Measurements from ENCODE around the gene EPN2. TPM values are rescaled to one million over a fixed set of nuclear protein-coding genes. Genes with fewer than 3 reads are reported as not detected.

Gene EPN2
- total RNA-seq, 1 donor from 2014 or later, result 41.6 TPM

DNA sequence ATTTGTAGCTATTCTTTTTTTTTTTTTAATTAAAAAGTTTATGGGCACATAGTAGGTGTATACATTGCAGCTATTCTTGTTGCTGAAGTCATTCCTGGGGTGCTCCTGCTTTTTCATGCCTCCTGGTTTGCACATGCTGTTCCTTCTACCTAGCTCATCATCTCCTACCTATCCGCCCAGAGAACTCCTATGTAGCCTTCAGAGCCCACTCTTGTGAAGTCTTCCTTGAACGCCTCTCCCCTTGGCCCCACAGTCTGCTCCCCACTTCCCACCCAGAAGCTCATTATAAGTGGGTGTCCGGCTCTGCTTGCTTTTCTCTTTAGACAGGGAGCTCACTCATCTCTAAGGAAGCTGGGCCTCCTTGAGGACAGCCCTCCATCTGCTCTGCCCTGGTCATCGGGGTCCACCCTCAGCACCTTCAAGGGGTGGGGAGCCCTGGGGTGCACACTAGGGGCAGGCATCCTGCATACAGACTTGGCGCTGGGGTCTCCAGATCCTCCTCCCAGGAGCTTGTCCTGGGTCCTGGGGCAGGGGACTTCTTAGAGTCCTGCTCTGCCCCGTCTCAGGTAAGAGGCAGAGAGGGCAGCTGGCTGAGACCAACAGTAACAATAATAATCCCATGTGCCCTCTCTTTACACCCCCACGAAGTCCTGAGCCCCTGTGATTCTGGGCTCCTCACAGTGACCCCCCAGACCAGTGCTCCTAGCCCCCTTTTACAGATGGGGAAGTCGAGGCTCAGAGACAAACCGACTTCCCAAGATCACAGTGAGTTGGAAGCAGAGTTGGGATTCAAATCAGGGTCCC is 128.9 kb downstream of the EPN2 start:
- DNase-seq, result no peak

DNA sequence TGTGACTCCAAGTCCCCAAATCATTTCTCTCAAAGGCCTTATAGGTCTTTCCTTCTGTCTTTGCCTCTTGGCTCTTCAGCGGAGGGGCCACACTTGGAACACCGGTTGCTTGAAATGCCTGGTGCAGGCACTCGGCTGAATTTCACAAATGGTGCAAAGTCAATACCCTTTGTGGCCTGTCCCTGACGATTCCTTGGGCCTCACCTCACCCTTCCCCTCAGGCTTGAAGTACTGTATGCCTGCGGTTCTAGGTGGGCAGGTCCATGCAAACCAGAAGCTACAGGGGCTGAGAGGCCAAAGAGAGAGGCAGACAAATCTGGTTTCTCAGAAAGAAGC is 129.4 kb downstream of the EPN2 start:
- no peak for DNase-seq

DNA sequence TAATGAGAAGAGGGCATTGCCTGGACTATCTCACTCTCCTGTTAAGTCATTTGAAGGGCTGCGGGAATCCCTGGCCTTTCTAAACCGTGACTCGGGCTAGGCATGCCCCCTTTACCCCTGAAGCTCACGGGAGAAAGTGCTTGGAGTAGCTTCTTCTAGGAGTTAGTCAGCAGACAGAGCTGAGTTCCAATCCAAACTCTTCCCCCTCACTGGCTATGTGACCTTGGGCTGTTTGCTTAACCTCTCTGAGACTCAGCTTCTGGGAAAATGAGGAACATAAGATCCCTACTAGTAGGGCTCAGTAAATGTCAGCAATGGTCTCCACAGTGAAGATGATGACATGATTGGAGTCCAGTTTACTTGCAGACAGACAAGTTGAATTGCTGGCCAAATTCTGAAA is 131.1 kb downstream of the EPN2 start:
- DNase-seq, result no peak

DNA sequence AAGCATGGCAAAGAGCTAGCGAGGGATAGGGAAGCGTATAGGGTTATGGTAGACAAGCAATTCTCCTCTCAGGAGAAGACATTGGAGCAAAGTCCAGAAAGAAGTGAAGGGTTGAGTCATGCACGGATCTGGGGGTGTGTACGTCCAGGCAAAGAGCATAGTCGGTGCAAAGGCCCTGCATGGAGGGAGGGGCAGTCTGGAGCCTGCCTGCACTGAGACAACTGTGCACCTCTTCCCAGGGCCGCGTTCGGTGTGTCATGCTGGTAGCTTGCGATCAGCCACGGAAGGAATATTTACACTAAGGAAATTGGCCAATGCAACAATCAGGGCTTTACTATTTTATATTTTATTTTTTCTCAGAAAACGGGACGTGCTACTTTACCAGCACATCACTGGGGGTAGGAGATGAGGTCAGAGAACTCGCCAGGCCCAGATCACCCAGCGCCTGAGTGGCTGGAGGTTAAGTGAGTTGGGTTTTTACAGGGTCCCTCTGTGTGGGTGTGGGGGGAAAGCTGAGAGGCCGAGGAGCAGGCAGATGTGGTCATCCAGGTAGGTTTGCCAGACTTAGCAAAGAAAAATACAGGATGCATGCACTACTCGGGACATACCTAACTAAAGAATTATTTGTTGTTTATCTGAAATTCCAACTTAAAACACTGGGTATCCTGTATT is 132.1 kb downstream of the EPN2 start:
- no peak for DNase-seq

DNA sequence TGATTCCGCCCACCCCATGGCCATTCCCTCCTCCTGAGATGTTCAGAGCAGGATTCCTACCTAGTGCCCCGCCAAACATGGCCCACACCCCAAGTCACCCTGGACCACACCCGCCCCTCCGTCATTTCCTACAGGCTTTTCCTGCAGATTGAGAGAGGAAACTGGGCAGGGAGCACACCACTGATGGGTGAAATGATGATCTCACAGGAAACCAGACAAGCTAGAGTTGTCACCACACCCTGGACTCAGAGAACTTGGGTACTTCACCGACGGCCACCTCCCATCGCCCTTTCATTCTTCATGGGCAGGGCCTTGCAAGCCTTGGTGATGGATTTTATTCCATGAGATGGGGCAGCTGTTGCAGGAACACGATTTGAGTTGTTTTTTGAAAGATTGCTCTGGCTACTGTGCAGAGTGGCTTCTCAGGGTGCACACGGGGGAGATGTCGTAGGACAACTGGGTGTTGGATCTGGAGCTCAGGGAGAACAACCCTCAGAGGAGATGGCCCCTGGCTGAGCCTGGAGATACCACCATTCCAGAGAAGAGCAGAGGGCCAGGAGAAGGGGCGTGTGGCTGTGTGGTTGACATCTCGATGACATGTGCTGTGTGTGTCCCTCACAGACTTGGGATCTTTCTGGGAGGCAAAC is 132.8 kb downstream of the EPN2 start:
- no peak for DNase-seq

- DNase-seq, result no peak
These were observed 133.4 kb downstream of the EPN2 start for GRCh38 chr17:19370493-19370960.

DNA sequence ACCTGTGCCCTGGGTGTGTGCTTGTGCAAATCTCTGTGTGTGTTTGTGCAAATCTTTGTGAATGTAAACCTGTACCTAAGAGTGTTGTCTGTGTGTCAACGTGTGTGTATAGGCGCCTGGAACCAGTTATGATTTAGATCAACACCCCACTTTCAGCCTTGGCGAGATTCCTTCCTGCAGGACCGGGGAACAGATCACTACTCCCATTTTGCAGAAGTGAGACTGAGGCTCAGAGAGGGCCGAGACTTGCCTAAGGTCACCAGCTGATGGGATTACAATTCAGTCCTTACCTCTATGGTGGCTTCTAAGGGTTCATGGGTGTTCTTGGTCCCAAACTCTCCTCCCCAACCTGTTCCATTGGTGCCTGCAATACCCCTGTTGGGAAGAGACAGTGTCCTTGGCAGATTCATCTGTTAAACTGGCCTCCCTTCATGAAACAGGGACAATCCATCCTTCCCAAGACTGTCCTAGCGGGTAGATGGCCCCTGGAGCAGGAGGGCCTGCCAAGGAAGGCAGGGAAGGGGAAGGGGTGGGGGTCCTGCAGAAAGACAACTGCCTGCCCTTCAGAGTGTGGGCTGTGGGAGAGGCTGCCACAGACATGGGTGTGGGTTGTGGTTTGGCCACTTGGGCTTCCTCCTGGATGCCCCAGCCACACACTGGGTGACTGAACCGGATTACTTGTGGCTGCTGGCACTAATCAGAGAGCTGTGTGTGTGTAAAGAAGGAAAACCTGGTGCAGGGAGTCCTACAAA is 134.3 kb downstream of the EPN2 start:
- no peak for DNase-seq

GRCh38 chr17:19372011-19372370 is 134.8 kb downstream of the EPN2 start:
- no peak for DNase-seq

- no peak for DNase-seq
These were observed 135.3 kb downstream of the EPN2 start for GRCh38 chr17:19372439-19372838.

GRCh38 chr17:19372866-19373504 is 135.8 kb downstream of the EPN2 start:
- DNase-seq, result no peak

DNA sequence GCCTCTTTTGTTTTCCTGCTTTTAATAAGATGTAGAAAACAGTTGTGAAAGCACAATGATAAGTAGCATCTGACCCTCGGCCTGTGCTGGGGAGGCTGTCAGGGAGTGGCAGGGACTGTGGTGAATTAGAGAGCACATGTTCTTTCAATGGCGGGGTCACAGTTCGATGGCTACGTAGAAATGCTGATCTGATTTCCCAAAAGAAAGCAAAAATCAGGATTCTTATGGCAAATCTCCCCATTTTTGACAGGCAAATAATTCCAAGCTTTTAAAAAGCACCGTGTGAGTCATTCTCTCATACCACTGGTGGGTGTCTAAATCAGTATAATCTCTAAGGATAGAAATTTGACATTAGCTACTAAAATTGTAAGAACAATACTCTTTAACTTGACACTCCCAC is 137.0 kb downstream of the EPN2 start:
- DNase-seq, result no peak

DNA sequence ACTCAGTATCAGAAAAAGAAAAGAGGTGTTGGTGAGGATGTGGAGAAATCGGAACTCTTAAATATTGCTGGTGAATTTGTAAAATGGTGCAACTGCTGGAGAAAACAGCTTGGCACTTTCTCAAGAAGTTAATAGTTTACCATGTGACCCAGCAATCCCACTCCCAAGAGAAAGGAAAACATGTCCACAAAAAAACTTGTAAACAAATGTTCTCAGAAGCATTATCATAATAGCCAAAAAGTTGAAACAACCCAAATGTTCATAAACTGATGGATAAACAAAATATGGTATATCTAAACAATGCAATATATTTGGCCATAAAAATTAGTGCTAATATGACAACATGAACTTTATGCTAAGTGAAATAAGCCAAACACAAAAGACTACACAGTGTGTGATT is 138.6 kb downstream of the EPN2 start:
- no peak for DNase-seq

GRCh38 chr17:19376811-19377210 is 139.6 kb downstream of the EPN2 start:
- DNase-seq, result no peak

- peak; percentile 99 for DNase-seq
These were observed 140.6 kb downstream of the EPN2 start for GRCh38 chr17:19377602-19378415.

DNA sequence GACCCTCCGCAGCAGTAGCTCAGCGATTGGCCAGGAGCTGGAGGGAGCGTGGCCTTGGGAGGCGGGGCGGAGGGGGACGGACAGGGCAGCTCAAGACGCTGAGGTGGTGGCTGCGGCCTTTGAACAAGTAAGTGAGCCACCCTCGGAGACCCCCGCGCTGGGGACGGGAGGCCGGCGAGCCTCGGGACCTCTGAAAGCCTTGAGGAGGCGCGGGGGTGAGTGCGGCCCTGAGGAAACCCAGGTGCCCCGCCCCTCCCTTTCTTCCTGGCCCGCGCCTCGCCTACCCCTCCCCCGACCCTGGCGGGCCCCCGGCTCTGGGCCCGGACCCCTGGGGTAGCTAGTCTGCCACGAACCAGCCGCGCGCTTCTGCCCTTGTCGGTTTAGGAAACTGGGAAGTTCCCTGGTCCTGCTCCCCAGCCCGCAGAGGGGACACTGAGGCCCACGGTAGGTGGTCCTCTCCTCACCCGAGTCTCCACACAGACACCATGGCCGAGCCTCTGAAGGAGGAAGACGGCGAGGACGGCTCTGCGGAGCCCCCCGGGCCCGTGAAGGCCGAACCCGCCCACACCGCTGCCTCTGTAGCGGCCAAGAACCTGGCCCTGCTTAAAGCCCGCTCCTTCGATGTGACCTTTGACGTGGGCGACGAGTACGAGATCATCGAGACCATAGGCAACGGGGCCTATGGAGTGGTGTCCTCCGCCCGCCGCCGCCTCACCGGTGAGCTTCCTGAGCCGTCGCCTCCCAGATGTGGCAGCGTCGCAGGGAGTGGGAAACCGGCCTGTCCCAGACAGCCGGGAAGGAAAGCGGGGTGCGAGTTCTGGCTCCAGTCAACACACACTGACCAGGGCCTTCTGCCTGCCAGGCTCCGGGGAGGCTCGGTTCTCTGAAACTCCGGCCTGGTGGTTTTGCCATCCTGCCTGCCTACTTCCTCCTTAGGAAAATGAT is 141.5 kb downstream of the EPN2 start, which contains the start of gene MAPK7:
Gene MAPK7, plus strand, starts transcription at position 83 of the 945 bp plus-strand sequence. Its CDS starts 403 bp downstream, at position 486.
- DNase-seq, result no peak

DNA sequence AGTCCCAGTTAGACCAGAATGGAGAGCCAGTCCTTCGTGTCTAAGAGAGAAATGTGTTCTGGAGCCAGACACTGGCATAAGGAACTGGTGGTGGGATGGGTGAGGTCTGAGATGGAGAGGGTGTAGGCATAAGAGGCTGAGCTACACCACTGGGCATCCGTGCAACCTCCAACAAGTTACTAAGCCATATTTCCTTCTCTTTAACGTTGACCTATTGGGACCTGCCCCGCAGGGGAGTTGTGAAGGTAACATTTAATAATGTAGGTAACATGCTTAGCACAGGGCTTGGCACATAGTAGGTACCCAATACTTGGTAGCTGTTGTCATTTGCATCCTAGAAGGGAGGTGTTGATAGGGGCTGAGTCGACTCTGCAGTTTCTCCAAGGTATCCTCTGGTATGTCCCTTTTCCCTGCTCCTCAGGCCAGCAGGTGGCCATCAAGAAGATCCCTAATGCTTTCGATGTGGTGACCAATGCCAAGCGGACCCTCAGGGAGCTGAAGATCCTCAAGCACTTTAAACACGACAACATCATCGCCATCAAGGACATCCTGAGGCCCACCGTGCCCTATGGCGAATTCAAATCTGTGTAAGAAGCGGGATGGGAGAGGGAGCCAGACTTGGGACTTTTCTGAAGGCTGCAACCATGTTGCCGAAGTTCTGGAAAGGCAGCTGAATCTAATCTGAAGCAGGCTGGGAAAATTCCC is 142.3 kb downstream of the EPN2 start:
- DNase-seq, result no peak

DNA sequence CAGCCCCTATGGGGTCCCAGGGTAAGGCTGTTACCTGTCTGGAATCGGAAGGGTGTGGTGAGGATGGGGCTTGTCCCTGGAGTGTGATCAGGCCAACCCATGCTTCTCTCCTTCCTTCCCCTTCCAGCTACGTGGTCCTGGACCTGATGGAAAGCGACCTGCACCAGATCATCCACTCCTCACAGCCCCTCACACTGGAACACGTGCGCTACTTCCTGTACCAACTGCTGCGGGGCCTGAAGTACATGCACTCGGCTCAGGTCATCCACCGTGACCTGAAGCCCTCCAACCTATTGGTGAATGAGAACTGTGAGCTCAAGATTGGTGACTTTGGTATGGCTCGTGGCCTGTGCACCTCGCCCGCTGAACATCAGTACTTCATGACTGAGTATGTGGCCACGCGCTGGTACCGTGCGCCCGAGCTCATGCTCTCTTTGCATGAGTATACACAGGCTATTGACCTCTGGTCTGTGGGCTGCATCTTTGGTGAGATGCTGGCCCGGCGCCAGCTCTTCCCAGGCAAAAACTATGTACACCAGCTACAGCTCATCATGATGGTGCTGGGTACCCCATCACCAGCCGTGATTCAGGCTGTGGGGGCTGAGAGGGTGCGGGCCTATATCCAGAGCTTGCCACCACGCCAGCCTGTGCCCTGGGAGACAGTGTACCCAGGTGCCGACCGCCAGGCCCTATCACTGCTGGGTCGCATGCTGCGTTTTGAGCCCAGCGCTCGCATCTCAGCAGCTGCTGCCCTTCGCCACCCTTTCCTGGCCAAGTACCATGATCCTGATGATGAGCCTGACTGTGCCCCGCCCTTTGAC is 143.5 kb downstream of the EPN2 start:
- DNase-seq, result no peak

DNA sequence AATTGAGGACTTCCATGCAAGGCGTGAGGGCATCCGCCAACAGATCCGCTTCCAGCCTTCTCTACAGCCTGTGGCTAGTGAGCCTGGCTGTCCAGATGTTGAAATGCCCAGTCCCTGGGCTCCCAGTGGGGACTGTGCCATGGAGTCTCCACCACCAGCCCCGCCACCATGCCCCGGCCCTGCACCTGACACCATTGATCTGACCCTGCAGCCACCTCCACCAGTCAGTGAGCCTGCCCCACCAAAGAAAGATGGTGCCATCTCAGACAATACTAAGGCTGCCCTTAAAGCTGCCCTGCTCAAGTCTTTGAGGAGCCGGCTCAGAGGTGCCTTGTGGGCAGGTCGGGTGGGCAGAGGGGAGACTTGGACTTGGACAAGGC is 144.2 kb downstream of the EPN2 start:
- DNase-seq, result no peak

All from skin of body (tissue), 2 donors.